ENCODE data around the gene OSBPL8.
A peak's percentile ranks its signal among the peaks of the same experiment; 100 is the strongest.

OSBPL8 gene, protein sequence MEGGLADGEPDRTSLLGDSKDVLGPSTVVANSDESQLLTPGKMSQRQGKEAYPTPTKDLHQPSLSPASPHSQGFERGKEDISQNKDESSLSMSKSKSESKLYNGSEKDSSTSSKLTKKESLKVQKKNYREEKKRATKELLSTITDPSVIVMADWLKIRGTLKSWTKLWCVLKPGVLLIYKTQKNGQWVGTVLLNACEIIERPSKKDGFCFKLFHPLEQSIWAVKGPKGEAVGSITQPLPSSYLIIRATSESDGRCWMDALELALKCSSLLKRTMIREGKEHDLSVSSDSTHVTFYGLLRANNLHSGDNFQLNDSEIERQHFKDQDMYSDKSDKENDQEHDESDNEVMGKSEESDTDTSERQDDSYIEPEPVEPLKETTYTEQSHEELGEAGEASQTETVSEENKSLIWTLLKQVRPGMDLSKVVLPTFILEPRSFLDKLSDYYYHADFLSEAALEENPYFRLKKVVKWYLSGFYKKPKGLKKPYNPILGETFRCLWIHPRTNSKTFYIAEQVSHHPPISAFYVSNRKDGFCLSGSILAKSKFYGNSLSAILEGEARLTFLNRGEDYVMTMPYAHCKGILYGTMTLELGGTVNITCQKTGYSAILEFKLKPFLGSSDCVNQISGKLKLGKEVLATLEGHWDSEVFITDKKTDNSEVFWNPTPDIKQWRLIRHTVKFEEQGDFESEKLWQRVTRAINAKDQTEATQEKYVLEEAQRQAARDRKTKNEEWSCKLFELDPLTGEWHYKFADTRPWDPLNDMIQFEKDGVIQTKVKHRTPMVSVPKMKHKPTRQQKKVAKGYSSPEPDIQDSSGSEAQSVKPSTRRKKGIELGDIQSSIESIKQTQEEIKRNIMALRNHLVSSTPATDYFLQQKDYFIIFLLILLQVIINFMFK

DNA sequence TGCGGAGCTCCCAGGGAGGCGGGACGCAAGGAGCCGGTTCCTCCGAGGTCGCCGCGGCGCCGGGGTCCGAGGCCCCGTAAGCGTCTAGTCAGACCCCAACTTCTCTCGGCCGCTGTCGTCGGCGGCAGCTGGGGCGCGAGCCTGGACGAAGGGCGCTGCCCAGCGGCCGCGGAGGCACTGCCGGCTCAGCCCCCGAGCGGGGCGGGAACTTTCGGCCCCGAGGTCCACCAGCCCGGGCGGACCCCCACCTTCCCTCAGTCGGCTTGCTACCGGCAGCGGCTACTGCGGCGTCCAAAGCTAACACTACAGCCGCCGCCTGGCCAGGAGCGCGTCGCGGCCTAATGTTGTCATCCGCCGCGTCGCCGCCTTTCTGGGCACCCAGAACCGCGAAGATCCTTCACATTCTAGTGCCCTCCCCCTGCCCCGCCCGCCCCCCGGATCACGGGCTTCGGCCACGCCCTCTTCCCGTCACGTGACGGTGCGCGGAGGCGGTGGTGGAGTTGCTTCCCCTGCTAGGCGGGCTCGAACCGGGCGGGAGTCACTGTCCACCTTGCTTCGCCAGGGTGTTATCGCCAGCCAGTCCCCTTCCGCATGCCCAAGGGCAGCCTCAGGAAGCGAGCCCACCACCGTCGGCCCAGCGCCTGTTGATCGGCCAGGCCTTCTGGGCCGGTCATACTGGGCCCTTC is at the start of gene OSBPL8:
Gene OSBPL8, minus strand, starts transcription at position 372 of the 686 bp plus-strand sequence. CDS start 72,220 bp downstream, outside the sequence.
- peak; percentile 91 for DNase-seq

DNA sequence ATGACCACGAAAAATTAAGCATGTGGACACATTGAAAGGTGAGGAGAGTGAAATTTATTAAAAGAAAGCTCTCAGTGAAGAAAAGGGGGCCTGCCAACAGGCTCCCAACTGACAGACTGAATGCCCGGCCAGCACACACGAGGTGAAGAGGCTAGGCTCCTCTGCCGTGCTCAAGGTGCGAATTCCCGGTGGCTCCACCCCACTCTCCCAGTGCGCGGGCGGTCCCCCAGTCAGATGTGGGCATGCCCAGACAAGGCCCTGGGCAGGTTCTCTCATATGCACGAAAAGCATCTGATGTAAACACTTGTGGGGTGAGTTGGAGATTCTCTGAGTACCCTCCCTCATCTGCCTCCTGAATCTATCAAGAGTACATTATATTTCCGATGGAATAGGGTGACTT is 48.5 kb upstream of the OSBPL8 start:
- DNase-seq = no peak

DNA sequence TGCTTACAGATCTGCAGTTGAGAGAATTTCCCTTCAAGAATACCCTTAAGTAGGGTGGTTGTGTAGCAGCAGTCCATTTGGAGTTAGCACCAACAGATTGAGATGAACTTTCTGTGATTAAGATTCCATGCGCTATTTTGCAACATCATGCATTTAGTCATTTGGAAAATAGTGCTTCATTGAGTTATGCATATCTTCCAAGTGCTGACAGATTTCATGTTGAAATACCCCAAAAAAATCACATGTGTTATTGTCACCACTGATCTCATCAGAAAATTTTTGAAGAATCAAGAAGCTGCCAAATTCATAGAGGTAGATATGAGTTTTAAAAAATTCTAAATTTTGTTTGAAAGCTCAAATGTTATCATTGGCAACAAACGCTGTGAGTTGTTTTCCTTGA is 35.5 kb upstream of the OSBPL8 start:
- DNase-seq = peak; percentile 62

DNA sequence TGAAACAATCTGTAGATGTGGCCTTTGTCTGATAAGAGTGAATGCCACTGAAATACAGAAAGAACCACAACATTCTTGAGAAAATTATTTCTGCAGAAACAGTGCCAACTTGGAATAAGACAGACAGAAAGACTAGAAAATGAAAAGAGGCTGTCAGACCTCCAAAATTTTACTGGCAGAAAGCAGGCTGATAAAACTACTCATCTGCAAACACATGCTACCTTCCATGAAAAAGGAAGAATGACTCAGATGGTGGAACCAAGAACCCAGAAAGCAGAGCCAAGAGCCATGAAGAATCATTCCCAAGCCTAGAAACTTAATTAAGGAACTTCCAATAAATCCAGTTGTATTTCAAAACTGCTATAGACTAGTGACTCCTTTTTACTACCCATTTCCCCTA is 31.9 kb upstream of the OSBPL8 start:
- peak; percentile 85 for DNase-seq

DNA sequence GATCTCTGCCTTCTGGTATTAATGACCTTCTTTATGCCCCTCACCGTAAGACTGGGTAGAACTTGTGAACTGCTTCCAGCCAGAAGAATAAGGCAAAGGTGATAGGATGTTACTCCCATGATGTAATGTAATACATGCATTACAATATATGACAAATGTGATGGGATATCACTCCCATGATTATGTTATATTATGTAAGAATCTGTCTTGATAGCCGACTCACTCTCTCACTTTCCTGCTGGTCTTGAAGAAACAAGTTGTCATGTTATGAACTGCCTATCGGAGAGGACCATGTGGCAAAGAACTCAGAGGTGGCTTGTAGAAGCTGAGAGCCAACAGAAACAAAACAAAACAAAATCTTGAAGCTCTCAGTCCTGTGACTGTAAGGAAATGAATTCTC is 30.6 kb upstream of the OSBPL8 start:
- no peak for DNase-seq

DNA sequence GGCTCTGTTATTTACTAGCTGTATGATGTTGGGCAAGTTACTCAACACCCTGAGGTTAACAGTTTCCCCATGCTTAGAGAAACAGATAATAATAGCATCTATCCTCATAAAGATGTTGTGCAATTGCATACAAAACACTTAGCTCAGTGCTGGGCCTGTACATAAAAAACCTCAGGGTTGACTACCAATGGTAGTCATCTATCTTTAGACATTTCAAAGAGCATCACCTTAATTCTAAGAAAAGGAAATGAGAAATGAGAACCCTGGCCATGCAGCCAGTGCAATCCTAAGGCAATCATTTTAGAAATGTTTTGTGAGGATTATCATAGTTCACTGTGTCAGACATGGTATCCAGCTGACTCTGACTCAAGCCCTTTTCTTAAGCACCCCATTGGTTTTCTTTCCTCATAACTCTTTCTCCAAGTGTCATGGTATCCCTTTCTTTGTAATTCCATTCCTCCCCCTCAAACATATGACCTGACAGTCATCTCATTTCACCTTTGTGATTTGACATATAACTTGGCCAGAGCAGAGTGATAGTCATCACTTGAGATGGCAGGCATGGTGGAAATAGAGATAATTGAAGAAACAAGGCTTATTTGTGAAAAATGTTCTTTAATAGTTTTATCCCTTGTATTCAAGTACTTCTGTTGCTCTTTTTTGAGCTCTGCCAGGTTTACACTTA is 29.5 kb upstream of the OSBPL8 start:
- peak; percentile 81 for DNase-seq

DNA sequence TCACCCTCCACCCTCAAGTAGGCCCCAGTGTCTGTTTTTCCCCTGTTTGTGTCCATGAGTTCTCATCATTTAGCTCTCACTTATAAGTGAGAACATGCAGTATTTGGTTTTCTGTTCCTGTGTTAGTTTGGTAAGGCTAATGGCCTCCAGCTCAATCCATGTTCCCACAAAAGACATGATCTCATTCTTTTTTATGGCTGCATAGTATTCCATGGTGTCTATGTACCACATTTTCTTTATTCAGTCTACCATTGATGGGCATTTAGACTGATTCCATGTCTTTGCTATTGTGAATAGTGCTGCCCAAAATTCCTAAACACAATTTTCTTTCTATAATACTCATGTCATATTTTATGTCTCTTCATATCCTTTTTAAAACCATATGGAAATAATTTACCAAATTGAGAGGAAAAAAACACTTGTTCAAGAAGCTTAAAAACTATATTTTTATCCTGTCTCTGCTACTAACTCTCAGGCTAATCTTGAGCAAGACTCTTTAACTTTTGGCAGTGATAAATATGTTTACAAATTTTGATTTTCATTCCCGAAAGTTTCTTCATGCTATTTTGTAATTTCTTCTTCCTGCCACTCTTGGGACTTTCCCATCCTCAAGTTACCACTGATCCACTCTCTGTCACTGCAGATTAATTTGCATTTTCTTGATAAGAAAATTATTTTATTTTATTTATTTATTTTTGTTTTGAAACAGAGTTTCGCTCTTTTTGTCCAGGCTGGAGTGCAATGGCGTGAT is 28.0 kb upstream of the OSBPL8 start:
- DNase-seq = no peak

DNA sequence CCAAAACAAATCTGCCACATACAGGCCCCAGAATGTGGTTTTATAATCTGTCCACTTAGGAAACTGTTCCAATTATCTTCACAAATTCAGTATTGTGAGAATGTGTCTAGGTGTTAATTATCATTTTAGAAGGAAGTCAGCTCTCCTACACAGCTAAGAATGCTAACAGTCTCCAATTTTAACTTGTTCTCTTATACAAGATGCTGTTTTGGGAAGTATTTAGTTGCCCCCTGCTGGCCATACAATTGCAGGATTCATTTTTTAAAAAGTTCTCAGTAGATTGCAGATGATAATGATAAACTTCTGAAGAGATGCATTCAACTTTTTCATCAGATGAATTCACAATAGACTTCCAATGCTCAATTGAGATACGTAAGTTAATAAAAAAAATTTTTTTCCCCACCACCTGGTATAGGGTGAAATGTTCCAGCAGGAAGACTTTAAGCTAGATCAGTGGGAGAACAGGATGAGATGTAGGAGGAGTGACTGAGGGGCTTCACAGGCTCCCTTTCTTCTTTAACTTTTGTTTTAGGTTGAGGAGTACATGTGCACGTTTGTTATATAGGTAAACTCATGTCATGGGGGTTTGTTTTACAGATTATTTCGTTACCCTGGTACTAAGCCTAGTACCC is 27.3 kb upstream of the OSBPL8 start:
- peak; percentile 51 for DNase-seq

DNA sequence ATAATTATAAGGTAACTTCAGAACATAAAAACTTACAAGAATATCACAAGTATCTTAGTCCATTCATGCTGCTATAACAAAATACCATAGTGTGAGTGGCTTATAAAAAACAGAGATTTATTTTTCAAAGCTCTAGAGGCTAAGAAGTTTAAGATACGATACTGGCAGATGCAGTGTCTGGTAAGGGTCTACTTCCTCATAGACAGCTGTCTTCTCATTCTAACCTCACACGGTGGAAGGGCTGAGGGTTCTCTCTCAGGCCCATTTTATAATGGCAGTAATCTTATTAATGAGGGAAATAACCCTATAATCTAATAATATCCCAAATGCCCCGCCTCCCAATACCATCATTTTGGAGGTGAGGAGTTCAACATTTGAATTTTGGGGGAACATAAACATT is 23.7 kb upstream of the OSBPL8 start:
- no peak for DNase-seq

DNA sequence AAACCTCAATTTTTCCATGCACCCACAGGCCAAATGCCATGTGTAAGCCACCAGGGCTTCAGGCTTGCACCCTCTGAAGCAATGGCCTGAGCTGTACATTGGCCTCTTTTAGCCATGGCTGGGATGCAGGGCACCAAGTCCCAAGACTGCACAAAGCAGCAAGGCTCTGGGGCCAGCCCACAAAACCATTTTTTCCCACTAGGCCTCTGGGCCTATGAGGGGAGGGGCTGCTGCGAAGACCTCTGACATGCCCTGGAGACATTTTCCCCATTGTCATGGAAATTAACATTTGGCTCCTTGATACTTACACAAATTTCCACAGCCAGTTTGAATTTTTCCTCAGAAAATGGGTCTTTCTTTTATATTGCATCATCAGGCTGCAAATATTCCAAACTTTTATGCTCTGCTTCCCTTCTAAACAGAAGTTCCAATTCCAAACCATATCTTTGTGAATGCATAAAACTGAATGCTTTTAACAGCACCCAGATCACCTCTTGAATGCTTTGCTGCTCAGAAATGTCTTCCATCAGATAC is 14.3 kb upstream of the OSBPL8 start:
- no peak for DNase-seq

DNA sequence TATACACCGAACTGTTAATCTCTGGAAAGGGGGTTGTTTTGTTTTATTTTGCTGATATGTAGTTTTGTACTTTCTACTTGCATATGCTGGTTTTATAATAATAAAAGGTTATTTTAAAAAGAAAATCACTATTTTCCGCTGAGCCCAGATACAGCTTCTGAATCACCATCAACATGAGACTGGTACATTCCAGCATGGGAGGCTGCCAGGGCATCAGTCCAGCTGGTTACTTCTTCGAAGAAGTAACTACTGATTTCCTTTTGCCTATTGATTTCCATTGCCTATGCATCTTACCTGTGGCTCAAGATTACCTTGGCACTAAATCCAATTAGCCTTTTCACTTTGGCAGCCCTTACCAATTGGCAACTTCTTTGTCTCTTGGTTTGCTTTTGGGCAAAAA is 11.7 kb upstream of the OSBPL8 start:
- no peak for DNase-seq

DNA sequence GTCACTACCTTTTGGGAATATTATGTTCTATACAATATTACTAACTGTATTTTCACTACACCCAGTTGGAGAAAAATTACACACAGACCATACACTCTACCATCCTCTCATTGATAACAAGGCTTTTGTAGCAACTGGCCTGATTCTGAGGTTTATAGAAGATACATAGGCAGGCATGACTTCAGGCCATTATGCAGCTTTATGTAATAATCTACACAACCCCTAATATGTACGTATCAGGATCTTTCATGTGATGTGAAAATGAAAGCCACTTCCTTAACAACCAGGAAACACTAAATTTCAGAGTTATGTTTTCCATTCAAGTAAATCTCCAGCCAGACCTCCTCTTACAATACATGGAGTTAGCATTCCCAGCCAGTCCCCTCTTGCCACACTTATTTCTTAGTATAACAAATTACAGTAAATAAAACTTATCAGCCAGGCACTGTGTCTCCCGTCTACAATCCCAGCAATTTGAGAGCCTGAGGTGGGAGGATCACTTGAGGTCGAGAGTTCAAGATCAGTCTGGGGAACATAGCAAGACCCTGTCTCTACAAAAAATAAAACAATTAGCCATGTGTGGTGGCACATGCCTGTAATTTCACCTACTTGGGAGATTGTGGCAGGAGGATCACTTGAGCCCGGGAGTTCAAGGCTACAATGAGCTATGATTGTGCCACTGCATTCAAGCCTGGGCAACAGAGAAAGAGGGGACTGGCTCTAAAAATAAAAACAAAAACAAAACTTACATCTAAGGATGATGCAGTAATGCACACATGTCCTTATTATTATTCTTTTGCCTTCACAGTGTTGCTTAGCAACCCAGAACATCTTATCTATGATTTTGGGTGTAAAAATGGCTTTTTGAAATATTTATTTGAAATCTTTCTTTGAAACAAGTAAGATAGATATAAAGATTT is 10.4 kb upstream of the OSBPL8 start:
- no peak for DNase-seq

DNA sequence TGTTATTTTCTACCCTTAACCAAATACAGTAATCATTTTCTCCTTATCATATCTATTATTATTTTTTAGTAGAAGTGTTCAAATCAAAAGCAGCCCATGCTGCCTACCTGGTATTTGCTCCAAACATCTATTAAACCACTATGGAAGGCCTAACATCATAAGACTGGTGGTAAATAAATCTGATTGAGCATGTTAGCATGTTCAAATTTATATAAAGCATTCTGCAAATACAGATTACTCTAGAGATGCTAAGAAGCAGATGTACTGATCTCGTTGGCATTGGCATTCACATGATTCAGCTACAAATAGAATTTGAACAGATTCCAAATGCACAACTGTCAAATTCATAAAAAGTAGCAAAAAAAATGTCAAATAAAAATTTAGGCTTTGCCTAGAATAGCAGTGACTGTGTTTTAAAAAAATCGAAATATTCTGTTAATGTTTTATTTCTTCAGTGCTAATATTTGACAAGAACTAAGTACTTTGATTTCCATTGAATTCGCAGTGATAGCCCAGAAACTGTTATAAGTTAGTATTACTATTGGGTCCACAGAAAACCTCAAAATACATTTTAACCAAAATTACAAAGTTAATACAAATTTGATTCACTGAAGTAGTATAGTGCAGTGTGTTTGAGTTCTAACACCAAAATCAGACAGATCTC is 9.4 kb upstream of the OSBPL8 start:
- DNase-seq = no peak

DNA sequence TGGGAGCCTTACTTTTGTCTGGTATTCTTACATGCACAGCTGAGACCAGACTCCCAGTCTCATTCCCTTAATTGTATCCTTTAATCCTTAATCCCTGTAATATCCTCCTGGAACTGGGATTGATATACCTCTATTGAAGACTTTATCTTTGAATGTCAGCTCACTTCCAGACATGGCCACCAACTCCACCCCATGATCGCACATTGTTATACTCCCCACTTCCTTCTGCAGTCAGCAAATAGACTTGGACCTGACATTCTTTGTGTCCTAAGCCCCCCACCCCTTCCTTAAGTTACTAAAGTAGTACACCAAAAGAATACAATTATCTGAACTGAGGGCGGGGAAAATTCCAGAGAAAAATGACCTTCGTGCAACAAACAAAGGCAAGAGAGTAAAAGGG is 8.6 kb upstream of the OSBPL8 start:
- DNase-seq = no peak

DNA sequence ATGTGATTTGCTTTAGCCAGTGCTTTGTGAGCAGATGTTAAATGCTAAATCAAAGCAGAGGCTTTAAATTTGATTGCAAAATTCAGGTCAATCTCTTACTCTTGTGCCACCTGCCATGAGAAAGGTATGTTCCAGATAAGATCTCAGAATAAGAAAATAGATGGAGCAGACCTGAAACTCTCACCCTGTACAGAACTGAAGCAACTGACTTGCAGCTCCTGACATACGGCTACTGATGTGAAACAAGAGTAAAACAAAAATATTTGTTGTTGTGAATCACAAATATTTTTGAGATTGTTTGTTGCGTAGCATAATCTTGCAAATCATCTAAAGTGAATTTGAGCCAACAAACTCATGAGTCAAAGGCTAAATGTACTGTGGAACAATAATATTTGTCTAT is 3.5 kb upstream of the OSBPL8 start:
- DNase-seq = no peak

DNA sequence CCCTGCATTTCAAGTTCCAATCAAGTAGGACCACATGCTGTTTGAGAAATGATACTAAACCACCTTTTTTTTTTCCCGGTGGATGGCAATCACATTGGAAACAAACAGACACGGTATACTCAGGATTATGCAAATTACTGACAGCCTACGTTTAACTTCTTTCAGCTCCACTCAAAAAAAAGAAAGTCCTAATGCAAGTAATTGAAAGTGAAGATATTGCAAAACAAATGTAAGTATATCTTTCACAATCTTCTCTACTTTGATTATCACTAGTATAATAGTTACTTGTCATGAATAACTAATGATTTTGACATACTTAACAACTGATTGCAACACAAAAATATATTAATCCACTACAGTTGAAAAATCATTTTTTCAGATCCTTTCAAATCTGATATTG is 2.6 kb upstream of the OSBPL8 start:
- no peak for DNase-seq

DNA sequence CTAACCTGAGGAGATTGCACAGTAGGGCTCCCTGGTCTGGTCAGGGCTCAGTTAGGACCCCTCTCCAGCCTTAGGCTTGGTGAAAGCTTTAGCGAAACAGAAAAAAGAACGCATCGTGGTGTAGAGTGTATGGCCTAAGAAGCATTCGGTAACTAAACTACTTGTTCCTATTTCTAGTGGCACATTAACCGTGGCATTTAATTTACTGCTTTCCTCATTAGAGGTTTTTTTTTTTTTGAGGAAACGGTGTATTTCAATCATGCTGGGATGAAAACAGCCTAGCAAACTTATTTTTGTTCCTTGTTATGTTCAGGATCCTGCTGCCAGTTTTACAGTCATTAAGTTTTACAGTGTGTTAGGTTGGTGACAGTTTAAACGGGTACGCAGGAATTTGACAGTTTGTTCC is 518 bp upstream of the OSBPL8 start:
- DNase-seq = no peak

DNA sequence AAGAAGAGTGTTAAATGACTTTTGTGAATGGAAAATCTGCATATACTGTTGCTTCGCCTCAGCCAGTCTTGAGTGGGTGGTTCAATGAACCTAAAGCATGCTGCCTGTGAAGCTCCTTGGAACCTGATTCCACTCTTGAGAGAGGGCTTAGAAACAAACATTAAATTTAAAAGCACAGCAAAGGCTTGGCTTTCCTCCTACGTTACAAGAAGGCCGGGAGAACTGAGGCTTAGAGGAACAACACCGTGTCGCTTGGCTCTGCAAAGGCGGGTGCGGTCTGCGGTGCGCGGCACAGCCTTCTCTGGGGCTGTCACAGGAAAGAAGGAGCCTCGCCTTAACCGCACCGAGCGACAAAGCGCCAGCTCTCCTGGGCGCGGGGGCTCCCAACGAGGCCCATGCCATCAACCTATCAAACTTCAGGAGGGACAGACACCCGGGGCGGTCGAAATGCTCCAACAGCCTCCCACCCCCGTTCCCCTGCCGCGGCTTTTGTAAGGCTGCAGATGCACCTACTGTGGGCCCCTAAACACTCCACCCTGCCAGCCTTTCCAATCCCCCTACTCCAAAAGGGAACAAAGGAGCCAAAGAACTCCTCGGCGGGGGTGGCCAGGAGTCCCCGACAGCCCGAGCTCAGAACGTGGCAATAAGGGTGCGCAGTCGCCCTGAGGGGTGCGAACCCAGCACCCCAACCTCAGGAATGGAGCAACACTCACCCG is 729 bp downstream of the OSBPL8 start:
- peak; percentile 6 for DNase-seq

DNA sequence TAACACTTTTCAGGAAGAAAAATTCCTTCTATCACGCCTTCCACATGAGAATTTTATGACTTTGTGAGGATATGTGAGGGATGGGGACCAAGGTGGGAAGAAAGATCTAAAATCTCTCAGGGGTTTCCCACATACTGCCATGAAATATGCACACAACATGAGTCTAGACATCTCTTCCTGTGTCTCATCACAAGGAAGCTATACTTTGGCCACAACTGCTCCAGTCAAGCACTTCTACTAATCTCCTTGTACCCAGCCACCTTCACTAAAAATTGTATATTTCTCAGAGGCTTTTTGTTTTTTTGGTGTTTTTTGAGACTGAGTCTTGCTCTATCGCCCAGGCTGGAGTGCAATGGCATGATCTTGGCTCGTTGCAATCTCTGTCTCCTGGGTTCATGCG is 3.2 kb downstream of the OSBPL8 start:
- peak; percentile 19 for DNase-seq
